Mesodermal cell (in vitro differentiated cells): ENCODE data around the gene EFNA3. TPM values are rescaled to one million over a fixed set of nuclear protein-coding genes. Genes with fewer than 3 reads are reported as not detected.

ENCODE experiments used
- H3K27ac ChIP-seq: 2 replicates; pipeline ENCODE4 v1.7.0; 2013; ENCODE audit warnings: mild to moderate bottlenecking, low read depth, low read length, moderate library complexity; ENCODE audit not compliant: severe bottlenecking
- H3K36me3 ChIP-seq: 2 replicates; pipeline ENCODE4 v1.7.1; 2013; ENCODE audit warnings: mild to moderate bottlenecking, low read length, moderate library complexity; ENCODE audit not compliant: control insufficient read depth, insufficient read depth
- H3K4me1 ChIP-seq: one replicate; pipeline ENCODE4 v1.7.1; 2013; ENCODE audit warnings: mild to moderate bottlenecking, low read length; ENCODE audit not compliant: insufficient read depth, control insufficient read depth, poor library complexity, severe bottlenecking
- H3K4me3 ChIP-seq: 2 replicates; pipeline ENCODE4 v1.7.0; 2013; ENCODE audit warnings: low read length, control low read depth, mild to moderate bottlenecking; ENCODE audit not compliant: insufficient read depth, poor library complexity, severe bottlenecking; ENCODE audit errors: extremely low read depth
- H3K9me3 ChIP-seq: 2 replicates; pipeline ENCODE4 v1.7.1; 2013; ENCODE audit warnings: mild to moderate bottlenecking, low read length, moderate library complexity; ENCODE audit not compliant: control insufficient read depth
- WGBS, 2 experiments: methylation state at CpG; one replicate each; pipeline ENCODE4 v1.1.5; 2013; ENCODE audit warnings: missing lambda C conversion rate in 2 of 2; ENCODE audit not compliant: insufficient coverage in 2 of 2; 5-methylcytosine and 5-hydroxymethylcytosine counted together
- polyA plus RNA-seq, 2 experiments: library from polyadenylated mRNA; stranded (reverse); fragments of 50-300 nt; gene quantifications; one replicate each; pipeline ENCODE4 v1.2.3, GENCODE V29; 2013

The EFNA3 gene, protein sequence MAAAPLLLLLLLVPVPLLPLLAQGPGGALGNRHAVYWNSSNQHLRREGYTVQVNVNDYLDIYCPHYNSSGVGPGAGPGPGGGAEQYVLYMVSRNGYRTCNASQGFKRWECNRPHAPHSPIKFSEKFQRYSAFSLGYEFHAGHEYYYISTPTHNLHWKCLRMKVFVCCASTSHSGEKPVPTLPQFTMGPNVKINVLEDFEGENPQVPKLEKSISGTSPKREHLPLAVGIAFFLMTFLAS
- 8.6 TPM for polyA plus RNA-seq (2013, experiment 1 of 2)
- polyA plus RNA-seq (2013, experiment 2 of 2), result 4.8 TPM

DNA sequence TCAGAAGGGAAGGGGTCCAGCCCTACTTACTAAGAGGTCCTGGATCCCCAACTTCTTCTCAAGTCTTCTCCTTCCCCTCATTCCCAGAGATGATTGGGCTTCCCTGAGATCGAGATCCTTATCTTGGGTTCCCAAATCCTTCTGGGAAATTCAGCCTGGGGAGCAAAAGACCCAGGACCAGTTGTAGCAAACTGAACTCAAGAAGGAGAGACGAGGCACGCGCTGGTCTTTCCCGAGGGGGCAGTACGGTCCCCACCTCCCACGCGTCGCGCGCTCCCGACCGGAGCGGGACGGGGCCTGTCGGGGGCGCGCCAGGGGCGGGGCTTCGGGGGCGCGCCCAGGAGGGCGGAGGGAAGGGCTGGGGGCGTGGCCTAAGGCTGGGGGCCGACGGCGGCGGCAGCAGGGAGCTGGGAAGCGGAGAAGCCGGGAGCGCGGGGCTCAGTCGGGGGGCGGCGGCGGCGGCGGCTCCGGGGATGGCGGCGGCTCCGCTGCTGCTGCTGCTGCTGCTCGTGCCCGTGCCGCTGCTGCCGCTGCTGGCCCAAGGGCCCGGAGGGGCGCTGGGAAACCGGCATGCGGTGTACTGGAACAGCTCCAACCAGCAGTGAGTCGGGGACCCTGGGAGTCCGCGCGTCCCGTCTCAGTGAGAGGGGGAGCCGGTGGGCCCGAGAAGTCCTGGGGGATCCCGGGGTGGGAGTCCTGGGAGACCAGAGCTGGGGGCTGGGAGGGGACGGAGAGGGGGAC, at the start of gene EFNA3:
TSS of gene EFNA3 (plus strand) at position 369 of the 741 bp plus-strand sequence. CDS start at position 474, 105 bp downstream.
- Histone ChIP-seq H3K27ac (no peak within 1 kb of the TSS), H3K4me3 (peak within 1 kb of the TSS; percentile 38), H3K36me3 (no peaks in the 10 kb centered on the region), H3K9me3 (no peaks in the 10 kb centered on the region), H3K4me1 (peaks cover 21% of the 10 kb centered on the region)
- WGBS, 2 experiments, result 3 to 4% methylated on average over 25 to 31 of the region's 59 CpGs

DNA sequence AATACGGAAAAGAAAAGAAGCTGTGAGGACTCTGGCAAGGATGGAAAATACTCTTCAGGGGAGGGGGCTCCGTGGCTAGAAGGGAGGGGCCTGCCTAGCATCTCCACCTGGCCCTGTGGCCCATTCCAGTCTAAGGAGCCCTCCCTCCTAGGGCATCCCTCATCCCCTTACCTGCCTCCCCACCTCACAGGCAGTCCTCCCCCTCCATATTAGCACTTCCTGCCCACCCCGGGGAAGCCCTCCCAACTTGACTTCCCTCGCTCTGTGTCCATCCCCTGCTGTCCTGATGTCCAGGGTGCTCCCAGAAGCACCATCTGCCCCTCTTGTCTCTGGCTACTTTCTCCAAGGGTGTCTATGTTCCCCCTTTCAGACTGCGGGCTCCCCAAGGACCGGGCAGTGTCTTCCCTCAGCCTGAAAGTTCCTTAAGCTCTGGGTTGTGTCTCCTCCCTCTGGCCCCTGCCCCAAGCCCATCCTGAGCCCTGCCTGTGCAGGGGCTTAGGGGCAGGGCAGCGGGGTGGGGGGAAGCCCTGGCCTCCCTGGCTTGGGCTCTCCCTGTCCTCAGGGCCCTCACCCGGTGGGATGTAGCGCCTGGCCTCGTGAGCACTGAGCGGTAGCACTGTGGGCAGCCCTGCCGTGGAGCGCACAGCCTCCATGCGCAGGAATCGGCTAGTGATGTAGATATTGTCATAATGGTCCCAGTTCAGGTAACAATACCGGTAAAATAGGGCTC, 49.0 kb upstream of the EFNA3 start:
- WGBS, 2 experiments, result 85 to 88% methylated on average over 10 to 12 of the region's 16 CpGs

DNA sequence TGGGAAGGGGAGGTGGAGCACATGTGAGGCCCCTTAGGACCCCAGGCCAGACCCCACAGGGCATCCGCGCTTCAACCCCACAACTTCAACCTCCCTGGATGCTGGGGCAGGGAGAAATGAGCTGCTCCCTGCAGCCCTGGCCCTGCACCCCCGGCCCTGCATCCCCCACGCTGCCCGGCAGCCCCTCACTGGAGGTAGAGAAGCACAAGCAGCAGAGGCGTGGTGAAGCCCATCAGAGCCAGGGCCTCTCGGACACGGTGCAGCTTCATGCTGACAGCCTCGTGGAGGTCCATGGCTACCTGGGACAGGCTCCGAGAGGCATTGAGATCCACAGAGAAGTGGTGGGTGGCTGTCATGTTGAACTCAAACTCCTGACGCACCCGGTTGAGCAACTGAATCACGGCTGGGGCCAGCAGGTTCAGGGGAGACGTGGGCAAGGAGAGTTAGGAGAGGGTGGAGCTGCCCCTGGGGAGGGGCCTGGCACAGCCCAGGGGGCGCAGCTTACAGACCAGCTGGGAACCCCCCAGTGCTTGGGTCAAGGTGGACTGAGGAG, 48.3 kb upstream of the EFNA3 start:
- WGBS, 2 experiments, result 90 to 92% methylated on average over 14 of the region's 15 CpGs
- Histone ChIP-seq H3K27ac (no peak overlapping the region), H3K36me3 (no peaks in the 10 kb centered on the region), H3K4me1 (no peaks in the 10 kb centered on the region), H3K4me3 (no peak overlapping the region), H3K9me3 (no peaks in the 10 kb centered on the region)

More for the DNA sequence above, 49.0 kb upstream of the EFNA3 start:
- Histone ChIP-seq H3K4me1 (no peaks in the 10 kb centered on the region), H3K36me3 (no peaks in the 10 kb centered on the region), H3K27ac (no peak overlapping the region), H3K4me3 (no peak overlapping the region), H3K9me3 (no peaks in the 10 kb centered on the region)

DNA sequence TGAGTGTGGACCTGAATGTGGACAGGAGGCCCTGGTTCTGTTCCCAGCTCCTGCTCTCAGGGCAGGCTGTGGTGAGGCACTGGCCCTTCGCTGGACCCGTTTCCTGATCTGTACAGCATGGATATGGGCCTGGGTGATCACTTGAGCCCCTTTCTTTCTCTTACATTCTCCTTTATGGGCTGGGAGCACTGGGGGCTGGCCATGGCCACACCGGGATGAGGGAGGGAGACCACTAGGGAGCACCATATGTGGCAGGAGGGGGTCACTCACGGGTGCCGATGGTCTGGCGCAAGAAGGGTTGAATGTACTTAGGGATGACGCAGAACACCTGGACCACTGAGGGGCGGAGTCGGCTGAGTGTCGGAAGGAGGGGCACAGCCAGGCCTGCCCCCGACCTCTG, 47.7 kb upstream of the EFNA3 start:
- Histone ChIP-seq H3K9me3 (no peaks in the 10 kb centered on the region), H3K27ac (no peak overlapping the region), H3K36me3 (no peaks in the 10 kb centered on the region), H3K4me1 (no peaks in the 10 kb centered on the region), H3K4me3 (no peak overlapping the region)
- WGBS, 2 experiments, result 94% methylated on average over 11 of the region's 11 CpGs

DNA sequence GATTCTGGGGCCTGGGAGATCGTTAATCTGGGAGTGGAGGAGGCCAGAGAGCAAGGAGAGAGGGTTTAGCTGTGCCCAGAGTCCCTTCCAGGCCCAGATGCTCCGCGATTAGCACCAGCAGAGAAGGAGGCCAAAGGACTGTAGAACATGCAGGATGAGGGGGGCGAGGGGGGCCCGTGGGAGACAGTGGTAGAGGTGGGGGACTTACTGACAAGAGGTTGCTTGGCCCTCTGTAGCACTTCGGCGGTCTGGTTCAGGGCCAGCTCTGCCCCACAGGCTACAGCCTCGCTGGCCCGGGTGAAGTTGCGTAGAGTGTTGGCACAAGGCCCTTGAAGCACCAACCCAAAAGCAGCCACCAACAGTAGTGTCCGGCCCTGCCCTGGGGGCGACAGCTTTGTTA, 45.8 kb upstream of the EFNA3 start:
- Histone ChIP-seq H3K4me3 (no peak overlapping the region), H3K27ac (no peak overlapping the region), H3K9me3 (no peaks in the 10 kb centered on the region), H3K36me3 (no peaks in the 10 kb centered on the region), H3K4me1 (peaks cover 5% of the 10 kb centered on the region)
- 90% methylated on average over 9 to 12 of the region's 12 CpGs for WGBS, 2 experiments

DNA sequence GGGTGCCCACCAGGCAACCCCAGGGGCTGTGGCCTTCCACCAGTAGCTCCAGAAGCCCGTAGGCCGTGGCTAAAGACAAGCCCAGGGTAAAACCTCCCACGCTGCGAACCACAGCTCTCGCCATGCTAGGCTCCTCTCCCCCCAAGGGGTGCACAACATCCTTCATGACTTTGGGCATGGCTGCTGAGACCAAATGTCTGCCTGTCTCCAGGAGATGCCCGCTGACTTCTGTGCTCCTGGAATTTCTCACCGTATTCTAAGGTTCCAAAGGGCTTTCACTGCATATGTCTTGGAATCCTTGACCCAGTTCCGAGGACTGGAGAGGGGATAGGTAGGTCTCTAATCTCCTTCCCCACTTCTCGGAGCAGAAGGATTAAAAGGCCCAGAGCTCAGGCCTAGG, 45.1 kb upstream of the EFNA3 start, which contains the start of the genes DCST1 and DCST2:
TSS of gene DCST1 (plus strand) at position 301 of the 400 bp plus-strand sequence. CDS start 213 bp downstream, outside the sequence.
TSS of gene DCST2 (minus strand) at position 258 of the 400 bp plus-strand sequence. CDS start at position 178, 80 bp downstream.
- WGBS, 2 experiments, result 94 to 95% methylated on average over 7 to 8 of the region's 9 CpGs
- H3K27ac ChIP-seq, result no peak within 1 kb of the TSS
- peaks cover 9% of the 10 kb centered on the region for H3K4me1 ChIP-seq
- no peaks in the 10 kb centered on the region for H3K36me3 ChIP-seq
- no peaks in the 10 kb centered on the region for H3K9me3 ChIP-seq
- no peak within 1 kb of the TSS for H3K4me3 ChIP-seq

DNA sequence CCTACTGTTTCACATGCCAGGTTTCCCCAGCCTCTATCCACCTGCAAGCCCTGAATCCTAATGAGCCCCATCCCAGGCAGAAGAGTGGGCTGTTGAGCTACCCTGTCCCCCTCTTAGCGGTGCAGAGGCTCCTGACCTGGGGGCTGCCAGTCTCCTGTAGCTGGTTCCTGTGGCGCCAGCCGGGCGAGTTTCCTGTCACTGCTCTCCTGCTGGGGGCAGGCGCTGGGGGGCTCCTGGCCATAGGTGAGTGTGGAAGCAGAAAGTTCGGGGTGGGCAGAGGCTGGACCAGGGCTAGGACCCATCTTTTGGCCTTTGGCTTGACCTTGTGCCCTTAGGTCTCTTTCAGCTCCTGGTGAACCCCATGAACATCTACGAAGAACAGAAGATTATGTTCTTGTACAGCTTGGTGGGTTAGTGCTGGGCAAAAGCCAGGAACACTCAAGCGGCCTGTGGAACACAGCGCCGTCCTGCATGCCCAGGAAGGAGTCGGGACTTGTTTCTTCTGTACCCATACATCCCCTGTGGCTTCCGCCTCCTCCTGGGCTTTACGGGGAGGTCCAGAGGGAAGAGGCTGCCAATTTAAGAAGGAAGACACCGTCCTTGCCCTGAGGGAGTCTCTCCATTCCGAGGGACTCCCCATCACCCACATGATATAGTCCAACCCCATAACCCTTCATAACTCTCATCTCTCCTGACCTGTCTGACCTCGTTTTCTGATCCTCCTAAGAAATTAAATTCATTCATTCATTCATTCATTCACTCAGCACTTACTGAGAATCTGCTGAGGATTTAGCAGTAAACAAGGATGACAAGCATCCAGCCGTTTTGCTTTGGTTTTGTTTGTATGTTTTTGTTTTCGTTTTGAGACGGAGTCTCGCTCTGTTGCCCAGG, 44.1 kb upstream of the EFNA3 start:
- H3K4me1 ChIP-seq, result peaks cover 11% of the 10 kb centered on the region
- 89 to 91% methylated on average over 13 to 17 of the region's 20 CpGs for WGBS, 2 experiments
- H3K27ac ChIP-seq, result no peak overlapping the region
- no peaks in the 10 kb centered on the region for H3K9me3 ChIP-seq
- H3K4me3 ChIP-seq, result no peak overlapping the region
- H3K36me3 ChIP-seq, result no peaks in the 10 kb centered on the region

DNA sequence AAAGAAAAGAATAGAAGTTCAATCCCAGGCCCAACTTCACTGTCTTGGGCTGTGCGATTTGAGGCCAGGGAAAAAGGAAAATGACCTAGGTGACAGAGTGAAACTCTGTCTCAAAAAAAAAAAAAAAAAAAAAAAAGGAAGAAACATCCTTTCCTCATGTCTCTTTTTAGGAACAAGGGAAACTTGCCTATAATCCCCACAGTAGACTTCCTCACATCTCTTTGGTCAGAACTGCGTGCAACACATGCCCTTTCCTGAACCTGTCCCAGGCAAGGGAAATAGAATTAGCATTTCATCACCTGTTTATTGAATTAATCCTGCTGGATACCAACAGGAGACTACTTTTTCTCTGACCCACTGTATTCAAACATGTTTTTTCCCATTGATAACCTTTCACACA, 42.7 kb upstream of the EFNA3 start:
- Histone ChIP-seq H3K27ac (no peak overlapping the region), H3K4me3 (no peak overlapping the region), H3K4me1 (peaks cover 11% of the 10 kb centered on the region), H3K36me3 (no peaks in the 10 kb centered on the region), H3K9me3 (no peaks in the 10 kb centered on the region)
- 100% methylated on average over 1 of the region's 2 CpGs for WGBS, 2 experiments

DNA sequence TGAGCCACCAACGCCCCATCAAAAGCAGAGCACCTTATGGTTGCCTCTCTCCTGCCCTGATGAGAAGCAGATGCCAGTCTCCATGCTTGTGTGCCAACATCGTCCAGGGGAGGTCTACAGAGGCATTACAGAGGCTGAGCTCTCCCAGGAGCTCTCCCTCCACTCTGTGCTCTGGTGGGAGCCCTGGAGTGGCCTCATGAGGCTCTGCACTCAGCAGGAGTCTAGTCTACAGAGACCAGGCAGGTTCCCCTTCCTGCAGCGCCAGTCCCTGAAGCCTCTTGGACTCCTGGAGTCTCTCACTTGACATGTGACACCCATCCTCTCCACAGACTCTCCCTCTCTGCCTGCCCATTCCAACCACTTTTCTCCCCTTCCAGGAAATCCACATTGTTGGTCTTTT, 41.6 kb upstream of the EFNA3 start:
- Histone ChIP-seq H3K4me1 (peaks cover 11% of the 10 kb centered on the region), H3K27ac (no peak overlapping the region), H3K9me3 (no peaks in the 10 kb centered on the region), H3K4me3 (no peak overlapping the region), H3K36me3 (no peaks in the 10 kb centered on the region)
- WGBS, 2 experiments, result 94 to 97% methylated on average over 3 of the region's 3 CpGs
